GM12801 (cell line): Measurements from ENCODE around the gene KRT36.

Experiments used
- TF ChIP-seq, protein P1 (sequence below): IDR thresholded peaks from one replicate; pipeline ENCODE4 v1.5.1; 2011; ENCODE audit warnings: control low read depth; ENCODE audit not compliant: insufficient read length; ENCODE audit errors: extremely low read depth

Gene KRT36

DNA sequence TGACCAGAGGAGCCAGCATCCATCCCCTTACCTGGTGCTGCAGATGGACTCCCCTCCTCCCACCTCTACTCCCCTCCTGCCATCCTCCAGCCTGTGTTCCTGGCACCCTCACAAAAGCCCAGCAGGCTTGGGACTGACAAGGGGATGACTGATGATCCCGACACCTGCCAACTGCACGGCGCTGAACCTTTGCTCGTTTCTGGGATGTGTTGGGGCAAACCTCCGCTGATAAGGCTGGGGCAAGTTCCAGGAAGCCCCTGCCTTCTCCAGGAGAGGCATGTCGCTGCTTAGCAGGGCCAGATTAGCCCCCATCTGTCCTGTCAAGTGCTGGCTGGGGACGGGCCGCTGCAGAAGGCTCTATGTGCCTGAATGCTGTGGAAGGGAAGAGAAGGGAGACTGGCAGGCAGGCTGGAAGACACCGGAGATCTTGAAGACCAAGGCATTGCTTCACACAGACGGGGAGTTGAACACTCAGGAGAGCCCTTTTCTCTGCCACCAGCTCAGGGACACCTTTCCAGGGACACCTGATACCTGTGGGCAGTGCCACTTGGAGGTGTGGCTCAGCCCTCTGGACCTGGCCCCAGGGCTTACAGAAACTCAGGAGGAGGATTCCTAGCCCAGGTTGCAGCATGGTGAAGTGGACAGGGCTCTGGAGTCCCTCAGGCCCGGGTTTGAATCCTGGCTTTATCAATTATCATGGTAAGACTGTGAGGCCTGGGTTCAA lies 30.0 kb upstream of the KRT36 start:
- TF ChIP-seq, protein P1, sequence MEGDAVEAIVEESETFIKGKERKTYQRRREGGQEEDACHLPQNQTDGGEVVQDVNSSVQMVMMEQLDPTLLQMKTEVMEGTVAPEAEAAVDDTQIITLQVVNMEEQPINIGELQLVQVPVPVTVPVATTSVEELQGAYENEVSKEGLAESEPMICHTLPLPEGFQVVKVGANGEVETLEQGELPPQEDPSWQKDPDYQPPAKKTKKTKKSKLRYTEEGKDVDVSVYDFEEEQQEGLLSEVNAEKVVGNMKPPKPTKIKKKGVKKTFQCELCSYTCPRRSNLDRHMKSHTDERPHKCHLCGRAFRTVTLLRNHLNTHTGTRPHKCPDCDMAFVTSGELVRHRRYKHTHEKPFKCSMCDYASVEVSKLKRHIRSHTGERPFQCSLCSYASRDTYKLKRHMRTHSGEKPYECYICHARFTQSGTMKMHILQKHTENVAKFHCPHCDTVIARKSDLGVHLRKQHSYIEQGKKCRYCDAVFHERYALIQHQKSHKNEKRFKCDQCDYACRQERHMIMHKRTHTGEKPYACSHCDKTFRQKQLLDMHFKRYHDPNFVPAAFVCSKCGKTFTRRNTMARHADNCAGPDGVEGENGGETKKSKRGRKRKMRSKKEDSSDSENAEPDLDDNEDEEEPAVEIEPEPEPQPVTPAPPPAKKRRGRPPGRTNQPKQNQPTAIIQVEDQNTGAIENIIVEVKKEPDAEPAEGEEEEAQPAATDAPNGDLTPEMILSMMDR: no peak

DNA sequence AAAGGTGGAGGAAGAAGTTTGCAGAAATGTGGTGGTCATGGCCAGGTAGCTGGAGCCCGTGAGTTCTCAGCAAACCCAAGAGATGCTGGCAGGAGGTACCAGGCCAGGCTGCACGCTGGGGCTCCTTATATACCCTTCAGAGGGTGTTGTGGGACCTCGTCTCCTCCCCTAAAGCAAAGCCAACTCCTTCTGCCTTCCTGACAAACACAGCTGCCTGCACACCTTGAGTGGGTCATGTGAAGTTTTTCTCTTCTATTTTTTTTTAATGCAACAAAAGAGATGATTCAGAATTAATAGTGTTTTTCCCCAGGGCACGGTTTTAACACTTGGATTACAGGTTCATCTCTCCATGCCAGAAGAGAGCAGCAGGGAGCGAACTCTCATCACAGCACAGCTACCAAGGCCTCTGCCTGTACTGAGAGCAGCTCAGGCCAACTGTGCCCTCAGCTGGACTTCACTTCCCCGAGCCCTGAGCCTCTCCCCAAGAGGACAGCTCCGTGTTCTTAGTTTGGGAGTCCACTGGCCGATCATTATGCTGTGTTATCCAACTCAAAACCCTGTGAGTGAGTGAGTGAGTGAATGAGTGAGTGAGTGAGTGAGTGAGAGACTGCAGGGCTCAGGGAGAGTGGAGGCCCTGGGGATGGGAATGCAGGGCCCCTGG lies 29.2 kb upstream of the KRT36 start, which contains the start of gene KRT15:
TSS of gene KRT15 (minus strand) at position 102 of the 661 bp plus-strand sequence. CDS start at position 39, 63 bp downstream.
- TF ChIP-seq, protein P1: no peak

DNA sequence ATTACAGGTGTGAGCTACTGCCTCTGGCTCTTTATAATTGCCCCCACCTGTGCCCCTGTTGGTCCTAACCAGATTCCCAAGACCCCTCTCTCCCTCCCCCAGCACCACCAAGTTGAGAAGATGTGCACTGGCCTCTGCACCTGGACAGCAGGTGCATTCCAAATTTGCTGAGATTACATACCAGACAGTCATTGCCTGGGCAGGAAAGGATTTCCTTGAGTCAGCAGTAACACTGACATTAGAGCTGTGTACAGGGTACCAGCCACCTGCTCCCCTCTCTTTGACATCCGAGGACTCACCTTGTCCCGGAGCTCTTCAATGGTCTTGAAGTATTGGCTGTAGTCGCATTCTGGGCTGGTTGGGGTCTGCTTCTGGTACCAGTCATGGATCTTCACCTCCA lies 28.3 kb upstream of the KRT36 start:
- TF ChIP-seq, protein P1: no peak

DNA sequence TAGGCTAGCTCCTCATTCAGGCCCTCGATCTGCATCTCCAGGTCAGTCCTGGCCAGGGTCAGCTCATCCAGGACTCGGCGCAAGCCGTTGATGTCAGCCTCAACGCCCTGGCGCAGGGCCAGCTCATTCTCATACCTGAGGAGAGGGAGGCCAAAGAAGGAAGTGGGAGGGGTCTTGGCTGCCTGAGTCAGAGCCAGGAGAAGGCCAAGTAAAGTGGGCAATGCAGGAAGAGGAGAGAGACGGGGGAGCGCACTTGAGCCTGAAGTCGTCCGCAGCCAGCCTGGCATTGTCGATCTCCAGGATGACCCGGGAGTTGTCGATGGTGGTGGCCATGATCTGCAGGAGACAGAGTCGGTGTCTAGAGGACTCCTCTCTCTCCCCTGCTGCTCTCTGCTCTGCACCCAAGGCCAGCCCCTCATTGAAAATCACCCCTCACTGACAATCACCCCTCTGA lies 27.1 kb upstream of the KRT36 start:
- TF ChIP-seq, protein P1: no peak

DNA sequence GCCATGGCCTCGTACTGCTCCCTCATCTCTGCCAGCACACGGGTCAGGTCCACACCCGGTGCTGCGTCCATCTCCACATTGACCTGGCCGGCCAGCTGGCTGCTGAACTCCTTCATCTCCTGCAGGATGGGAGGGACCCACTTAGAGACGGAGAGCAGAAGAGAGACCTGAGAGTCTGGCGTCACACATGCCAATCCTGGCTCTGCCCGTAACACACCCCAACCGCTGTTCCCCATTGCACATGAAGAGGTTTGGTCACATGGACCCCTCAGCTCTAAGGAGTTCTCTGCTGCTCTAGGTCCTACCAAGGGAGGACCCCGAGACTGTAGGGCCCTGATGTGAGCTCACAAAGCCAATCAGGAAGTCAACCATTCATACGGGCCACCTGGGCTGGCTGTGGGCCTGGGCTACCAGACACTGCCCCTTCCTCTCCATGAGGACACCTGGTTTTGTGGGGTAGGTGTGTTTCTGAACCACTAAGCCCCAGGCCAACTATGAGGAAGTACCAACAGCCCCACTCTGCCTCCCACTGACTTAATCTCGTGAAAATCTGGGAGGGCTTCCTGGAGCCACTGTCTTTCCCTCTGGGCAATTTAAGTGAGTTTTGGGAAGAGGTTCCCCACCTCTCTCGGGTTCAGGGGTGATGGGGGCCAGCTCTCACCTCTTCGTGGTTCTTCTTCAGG lies 26.6 kb upstream of the KRT36 start:
- TF ChIP-seq, protein P1: no peak

DNA sequence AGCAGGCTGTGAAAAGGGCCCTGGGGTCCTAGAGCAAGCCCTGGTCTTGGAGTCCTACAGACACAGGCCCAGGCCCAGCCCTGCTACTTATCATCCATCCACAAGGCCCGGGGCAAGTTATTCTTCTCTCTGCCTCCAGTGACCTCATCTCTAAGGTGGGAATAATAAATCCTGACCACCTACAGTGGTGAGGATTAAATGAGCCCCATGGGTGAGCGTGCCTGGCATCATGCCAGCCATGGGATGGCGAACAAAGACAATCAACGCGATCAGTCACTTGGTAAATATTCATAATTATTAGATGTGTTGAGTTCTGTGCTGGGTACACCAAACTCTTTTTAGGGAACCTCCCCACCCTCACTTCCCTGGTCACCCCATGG lies 23.4 kb upstream of the KRT36 start:
- TF ChIP-seq, protein P1: no peak

DNA sequence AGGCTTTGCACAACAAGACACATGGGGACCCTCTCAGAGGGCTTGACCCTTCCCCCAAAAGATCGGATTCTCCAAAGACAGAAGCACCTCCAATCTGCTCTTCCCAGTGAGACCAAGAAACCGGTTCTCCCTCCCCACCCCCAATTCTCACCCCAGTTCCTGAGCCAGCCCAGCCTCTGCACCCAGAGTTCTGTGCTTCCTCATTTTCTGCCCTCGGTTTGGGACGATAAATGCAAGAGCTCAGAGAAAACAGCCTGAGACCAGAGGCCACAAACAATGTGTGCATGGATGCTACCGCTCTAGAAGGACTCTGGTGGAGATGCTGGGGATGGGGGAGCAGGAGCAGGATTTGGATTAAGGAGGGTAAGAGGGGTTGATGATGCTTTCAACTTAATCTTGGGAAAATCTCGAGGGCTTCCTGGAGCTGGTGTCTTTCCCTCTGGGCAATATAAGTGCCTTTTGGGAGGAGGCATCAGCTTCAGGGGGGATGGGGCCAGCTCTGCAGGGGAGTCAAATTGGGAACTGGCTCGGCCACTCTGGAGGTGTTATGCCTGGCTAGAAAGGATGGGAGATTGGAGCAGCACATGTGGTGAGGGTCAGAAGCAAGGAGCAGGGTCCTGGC lies 22.9 kb upstream of the KRT36 start:
- TF ChIP-seq, protein P1: no peak
